ENCODE results near the gene IRAK2.

- TF ChIP-seq POLR2A (IDR thresholded peaks at IDR 0.05) (no peak), CTCF (IDR thresholded peaks at IDR 0.05) (no peak), POLR2AphosphoS5 (IDR thresholded peaks at IDR 0.05; ENCODE audit: insufficient read depth in 1 of 2, low read depth in 1 of 2) (no peak)
Observed at GRCh38 chr3:10150987-10151386, 13.7 kb upstream of the IRAK2 start.
